SK-N-SH treated with all-trans-retinoic acid at 6 μM for 48 hours (cell line): ENCODE data around the gene ADAMTSL3.

ENCODE experiments used
- ARNTL ChIP-seq: fragments of 450-650 bp; formaldehyde crosslinking; IDR thresholded peaks from 2 replicates; pipeline ENCODE4 v1.5.0; 2020; ENCODE audit warnings: low read depth, mild to moderate bottlenecking, moderate library complexity, borderline replicate concordance
- BACH2 ChIP-seq: fragments of 250-450 bp; sonication (Bioruptor Pico); IDR thresholded peaks from 2 replicates; pipeline ENCODE4 v1.9.0; 2021; ENCODE audit warnings: mild to moderate bottlenecking, borderline replicate concordance
- CSDC2 ChIP-seq: fragments of 250-450 bp; sonication (Bioruptor Pico); IDR thresholded peaks from 2 replicates; pipeline ENCODE4 v1.5.0; 2020; ENCODE audit warnings: mild to moderate bottlenecking, moderate library complexity
- GLIS3 ChIP-seq: fragments of 250-450 bp; sonication (Bioruptor Pico); IDR thresholded peaks from 2 replicates; pipeline ENCODE4 v1.5.0; 2020; ENCODE audit warnings: mild to moderate bottlenecking, moderate library complexity
- OSR1 ChIP-seq: fragments of 250-450 bp; sonication (Bioruptor Pico); IDR thresholded peaks from 2 replicates; pipeline ENCODE4 v1.8.0; 2022; ENCODE audit warnings: moderate library complexity, mild to moderate bottlenecking, inconsistent platforms
- POU6F1 ChIP-seq: fragments of 250-450 bp; sonication (Bioruptor Pico); IDR thresholded peaks from 2 replicates; pipeline ENCODE4 v1.8.0; 2021; ENCODE audit warnings: low read depth, mild to moderate bottlenecking, moderate library complexity, borderline replicate concordance
- PPARA ChIP-seq: fragments of 250-450 bp; sonication (Bioruptor Pico); IDR thresholded peaks from 2 replicates; pipeline ENCODE4 v1.5.0; 2020; ENCODE audit warnings: mild to moderate bottlenecking, borderline replicate concordance
- TOX ChIP-seq: fragments of 250-450 bp; sonication (Bioruptor Pico); IDR thresholded peaks from 2 replicates; pipeline ENCODE4 v1.8.0; 2021; ENCODE audit warnings: mild to moderate bottlenecking, moderate library complexity, borderline replicate concordance
- ZC3H10 ChIP-seq: fragments of 250-450 bp; sonication (Bioruptor Pico); IDR thresholded peaks from 2 replicates; pipeline ENCODE4 v1.5.1; 2021; ENCODE audit warnings: mild to moderate bottlenecking, moderate library complexity
- ZNF565 ChIP-seq: fragments of 450-650 bp; formaldehyde crosslinking; conservative IDR thresholded peaks from 2 replicates; pipeline ENCODE4 v1.5.0; 2020; ENCODE audit warnings: low read depth, mild to moderate bottlenecking, moderate library complexity
- ZNF8 ChIP-seq: fragments of 450-650 bp; formaldehyde crosslinking; IDR thresholded peaks from 2 replicates; pipeline ENCODE4 v1.5.0; 2020; ENCODE audit warnings: mild to moderate bottlenecking, moderate library complexity
- TF ChIP-seq, protein P1 (sequence below): fragments of 250-450 bp; sonication (Bioruptor Pico); IDR thresholded peaks from 2 replicates; pipeline ENCODE4 v1.8.0; 2020; ENCODE audit warnings: mild to moderate bottlenecking, moderate library complexity, borderline replicate concordance
- TF ChIP-seq, protein P2 (sequence below): fragments of 250-450 bp; sonication (Bioruptor Pico); IDR thresholded peaks from 2 replicates; pipeline ENCODE4 v1.5.1; 2021; ENCODE audit warnings: mild to moderate bottlenecking, moderate library complexity
- TF ChIP-seq, protein P3 (sequence below): fragments of 250-450 bp; sonication (Bioruptor Pico); IDR thresholded peaks from 2 replicates; pipeline ENCODE4 v1.5.1; 2020; ENCODE audit warnings: low read depth, mild to moderate bottlenecking, moderate library complexity

DNA sequence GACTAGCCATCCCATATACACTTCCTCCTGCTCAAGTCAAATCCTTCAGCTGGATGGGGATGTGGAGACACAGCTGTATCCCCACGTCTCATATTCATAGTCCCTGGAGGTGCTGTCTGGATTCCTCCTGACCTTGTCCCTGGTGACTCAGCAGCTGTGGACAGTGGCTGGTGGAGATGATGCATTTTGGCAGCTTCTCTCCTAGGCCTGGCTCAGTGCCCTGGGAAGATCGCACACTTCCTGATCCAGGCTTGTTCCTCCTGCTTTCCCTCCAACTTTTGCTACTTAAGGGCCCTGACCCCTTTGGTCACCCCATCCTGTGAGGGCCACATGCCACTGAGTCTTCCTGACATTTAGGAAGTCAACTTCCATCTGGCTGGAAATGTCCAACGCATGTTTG, 44.4 kb downstream of the ADAMTSL3 start:
- no peak for TF ChIP-seq OSR1
- TF ChIP-seq BACH2 (CRISPR knock-in tag) = no peak
- no peak for TF ChIP-seq ZNF565 (CRISPR knock-in tag)
- no peak for TF ChIP-seq PPARA (CRISPR knock-in tag)
- TF ChIP-seq GLIS3 (CRISPR knock-in tag) = no peak
- TF ChIP-seq, protein P1, sequence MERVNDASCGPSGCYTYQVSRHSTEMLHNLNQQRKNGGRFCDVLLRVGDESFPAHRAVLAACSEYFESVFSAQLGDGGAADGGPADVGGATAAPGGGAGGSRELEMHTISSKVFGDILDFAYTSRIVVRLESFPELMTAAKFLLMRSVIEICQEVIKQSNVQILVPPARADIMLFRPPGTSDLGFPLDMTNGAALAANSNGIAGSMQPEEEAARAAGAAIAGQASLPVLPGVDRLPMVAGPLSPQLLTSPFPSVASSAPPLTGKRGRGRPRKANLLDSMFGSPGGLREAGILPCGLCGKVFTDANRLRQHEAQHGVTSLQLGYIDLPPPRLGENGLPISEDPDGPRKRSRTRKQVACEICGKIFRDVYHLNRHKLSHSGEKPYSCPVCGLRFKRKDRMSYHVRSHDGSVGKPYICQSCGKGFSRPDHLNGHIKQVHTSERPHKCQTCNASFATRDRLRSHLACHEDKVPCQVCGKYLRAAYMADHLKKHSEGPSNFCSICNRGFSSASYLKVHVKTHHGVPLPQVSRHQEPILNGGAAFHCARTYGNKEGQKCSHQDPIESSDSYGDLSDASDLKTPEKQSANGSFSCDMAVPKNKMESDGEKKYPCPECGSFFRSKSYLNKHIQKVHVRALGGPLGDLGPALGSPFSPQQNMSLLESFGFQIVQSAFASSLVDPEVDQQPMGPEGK (CRISPR knock-in tag) = no peak
- no peak for TF ChIP-seq ARNTL (CRISPR knock-in tag)
- no peak for TF ChIP-seq POU6F1 (CRISPR knock-in tag)
- no peak for TF ChIP-seq TOX (CRISPR knock-in tag)
- TF ChIP-seq, protein P2, sequence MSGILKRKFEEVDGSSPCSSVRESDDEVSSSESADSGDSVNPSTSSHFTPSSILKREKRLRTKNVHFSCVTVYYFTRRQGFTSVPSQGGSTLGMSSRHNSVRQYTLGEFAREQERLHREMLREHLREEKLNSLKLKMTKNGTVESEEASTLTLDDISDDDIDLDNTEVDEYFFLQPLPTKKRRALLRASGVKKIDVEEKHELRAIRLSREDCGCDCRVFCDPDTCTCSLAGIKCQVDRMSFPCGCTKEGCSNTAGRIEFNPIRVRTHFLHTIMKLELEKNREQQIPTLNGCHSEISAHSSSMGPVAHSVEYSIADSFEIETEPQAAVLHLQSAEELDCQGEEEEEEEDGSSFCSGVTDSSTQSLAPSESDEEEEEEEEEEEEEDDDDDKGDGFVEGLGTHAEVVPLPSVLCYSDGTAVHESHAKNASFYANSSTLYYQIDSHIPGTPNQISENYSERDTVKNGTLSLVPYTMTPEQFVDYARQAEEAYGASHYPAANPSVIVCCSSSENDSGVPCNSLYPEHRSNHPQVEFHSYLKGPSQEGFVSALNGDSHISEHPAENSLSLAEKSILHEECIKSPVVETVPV (CRISPR knock-in tag) = no peak
- no peak for TF ChIP-seq CSDC2 (CRISPR knock-in tag)
- TF ChIP-seq ZC3H10 (CRISPR knock-in tag) = no peak
- no peak for TF ChIP-seq ZNF8 (CRISPR knock-in tag)
- TF ChIP-seq, protein P3, sequence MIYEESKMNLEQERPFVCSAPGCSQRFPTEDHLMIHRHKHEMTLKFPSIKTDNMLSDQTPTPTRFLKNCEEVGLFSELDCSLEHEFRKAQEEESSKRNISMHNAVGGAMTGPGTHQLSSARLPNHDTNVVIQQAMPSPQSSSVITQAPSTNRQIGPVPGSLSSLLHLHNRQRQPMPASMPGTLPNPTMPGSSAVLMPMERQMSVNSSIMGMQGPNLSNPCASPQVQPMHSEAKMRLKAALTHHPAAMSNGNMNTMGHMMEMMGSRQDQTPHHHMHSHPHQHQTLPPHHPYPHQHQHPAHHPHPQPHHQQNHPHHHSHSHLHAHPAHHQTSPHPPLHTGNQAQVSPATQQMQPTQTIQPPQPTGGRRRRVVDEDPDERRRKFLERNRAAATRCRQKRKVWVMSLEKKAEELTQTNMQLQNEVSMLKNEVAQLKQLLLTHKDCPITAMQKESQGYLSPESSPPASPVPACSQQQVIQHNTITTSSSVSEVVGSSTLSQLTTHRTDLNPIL (CRISPR knock-in tag) = no peak
